ENCODE measurements around the gene R3HDM1. TPM values are rescaled to one million over a fixed set of nuclear protein-coding genes. Genes with fewer than 3 reads are reported as not detected.

The R3HDM1 gene
- total RNA-seq, 4 donors from 2014 or later, result 13.7 to 22.3 (median 19.2) TPM

GRCh38 chr2:135773917-135774316 lies 242.6 kb downstream of the R3HDM1 start:
- TF ChIP-seq POLR2AphosphoS5 (IDR thresholded peaks at IDR 0.05), result no peak
- peaks cover 0 to 93% (median 46%) of the 10 kb centered on the region in 4 donors for H3K36me3 ChIP-seq
- intact Hi-C loops (cut with DNase I; ENCODE audit: low total_unique reads), result no loop called here

More at GRCh38 chr2:135773917-135774316, 242.6 kb downstream of the R3HDM1 start:
- no peaks in the 10 kb centered on the region for H3K4me1 ChIP-seq
- no peak overlapping the region for H3K27ac ChIP-seq
- no peak for DNase-seq
- in situ Hi-C loops (cut with MboI; ENCODE audit: low pct_ligation_motif_present in 1 of 4, low pct_unique_long_range_greater_than_20kb in 1 of 4, low sequenced_read_pairs in 3 of 4), result no loop called here
- H3K9me3 ChIP-seq, result no peaks in the 10 kb centered on the region
- H3K27me3 ChIP-seq, result no peaks in the 10 kb centered on the region
- H3K4me3 ChIP-seq, result no peak overlapping the region

Small RNA genes lying within 50 kb of the gene (small RNA-seq; reads per million reads assigned to genes)
- gene MIR128-1 (4.6 to 13.2 (median 9.6) reads per million in 4 donors), gene RNU6-512P (0 reads per million in 4 donors)

Other genes starting within 250 kb of the R3HDM1 start
- gene ZRANB3, start 266 bp upstream of the R3HDM1 start, total RNA-seq, result 1 to 10 TPM in 3 of 4 donors, under 1 TPM in 1; 0.37 to 3.0 (median 1.6) TPM
- 100 to 1,000 TPM in 1 of 4 donors, 10 to 100 TPM in 3; 54.2 to 101 (median 61.3) TPM for gene UBXN4, start 210.4 kb downstream of the R3HDM1 start, total RNA-seq